ENCODE measurements around the gene DNAJB1.

DNAJB1 gene

DNA sequence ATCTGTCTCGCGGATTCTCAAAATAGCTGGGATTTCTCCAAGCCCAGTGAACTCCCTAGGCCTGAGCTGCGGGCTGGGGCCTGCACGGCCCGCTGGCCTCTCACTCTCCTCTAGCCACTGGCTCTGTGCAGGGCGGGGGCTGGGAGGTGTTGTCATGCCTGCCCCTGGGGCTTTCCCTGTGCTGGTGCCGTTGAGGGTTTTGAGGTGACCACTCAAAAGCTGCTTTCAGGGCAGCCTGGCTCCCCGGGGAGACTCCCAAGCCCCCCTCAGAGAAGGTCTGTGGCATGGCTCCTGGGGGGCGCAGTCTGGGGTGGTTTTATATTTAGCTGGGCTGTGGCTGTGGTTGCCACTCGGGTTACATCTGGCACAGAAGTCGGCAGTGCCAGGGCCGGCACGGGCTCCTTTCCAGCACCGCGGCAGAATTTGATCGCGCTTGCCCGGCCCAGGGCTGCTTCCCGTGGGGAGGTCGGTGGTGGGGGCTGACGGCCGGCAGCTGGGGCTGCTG, 43.7 kb upstream of the DNAJB1 start:
- H3K9me3 ChIP-seq (ENCODE audit: control insufficient read depth in 2 of 2, low read length in 2 of 2): no peaks in the 10 kb centered on the region
- H3K27ac ChIP-seq (ENCODE audit: low read depth in 2 of 2, low read length in 2 of 2): no peak overlapping the region
- peaks cover 7 to 10% of the 10 kb centered on the region in 2 donors for H3K36me3 ChIP-seq (ENCODE audit: control insufficient read depth in 2 of 2, insufficient read depth in 2 of 2, low read length in 2 of 2)
- no peaks in the 10 kb centered on the region for H3K27me3 ChIP-seq (ENCODE audit: control insufficient read depth in 2 of 2, insufficient read depth in 2 of 2, low read length in 2 of 2)
- no peaks in the 10 kb centered on the region for H3K4me1 ChIP-seq (ENCODE audit: control insufficient read depth in 2 of 2, insufficient read depth in 2 of 2, low read length in 2 of 2)
- no peak overlapping the region for H3K9ac ChIP-seq (ENCODE audit: low read depth in 1 of 2, low read length in 2 of 2)
- H3K4me3 ChIP-seq (ENCODE audit: low read length in 2 of 2): no peak overlapping the region

DNA sequence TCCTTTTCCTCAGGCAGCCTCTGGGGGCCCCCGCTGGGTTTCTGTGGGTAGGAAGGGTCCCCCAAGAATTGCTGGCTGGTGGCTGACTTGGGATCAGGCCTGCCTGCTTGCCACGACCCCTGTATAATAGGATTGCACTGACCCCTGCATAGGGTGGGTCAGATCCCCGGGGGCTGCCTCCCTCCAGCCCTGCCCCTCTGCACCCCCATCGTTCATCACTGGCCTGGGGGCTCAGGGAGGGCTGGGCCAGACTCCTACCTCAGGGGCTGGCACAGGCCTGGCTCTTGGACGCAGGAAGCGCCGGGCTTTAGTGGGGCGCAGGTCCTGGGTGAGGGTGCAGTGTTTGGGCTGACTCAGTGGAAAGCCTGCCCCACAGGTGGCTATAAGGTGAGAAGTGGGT, 43.1 kb upstream of the DNAJB1 start:
- no peaks in the 10 kb centered on the region for H3K9me3 ChIP-seq (ENCODE audit: control insufficient read depth in 2 of 2, low read length in 2 of 2)
- H3K4me1 ChIP-seq (ENCODE audit: control insufficient read depth in 2 of 2, insufficient read depth in 2 of 2, low read length in 2 of 2): peaks cover 2 to 4% of the 10 kb centered on the region in 2 donors
- no peaks in the 10 kb centered on the region for H3K27me3 ChIP-seq (ENCODE audit: control insufficient read depth in 2 of 2, insufficient read depth in 2 of 2, low read length in 2 of 2)
- H3K9ac ChIP-seq (ENCODE audit: low read depth in 1 of 2, low read length in 2 of 2): no peak overlapping the region
- no peak overlapping the region for H3K27ac ChIP-seq (ENCODE audit: low read depth in 2 of 2, low read length in 2 of 2)
- peaks cover 5 to 8% of the 10 kb centered on the region in 2 donors for H3K36me3 ChIP-seq (ENCODE audit: control insufficient read depth in 2 of 2, insufficient read depth in 2 of 2, low read length in 2 of 2)
- no peak overlapping the region for H3K4me3 ChIP-seq (ENCODE audit: low read length in 2 of 2)

DNA sequence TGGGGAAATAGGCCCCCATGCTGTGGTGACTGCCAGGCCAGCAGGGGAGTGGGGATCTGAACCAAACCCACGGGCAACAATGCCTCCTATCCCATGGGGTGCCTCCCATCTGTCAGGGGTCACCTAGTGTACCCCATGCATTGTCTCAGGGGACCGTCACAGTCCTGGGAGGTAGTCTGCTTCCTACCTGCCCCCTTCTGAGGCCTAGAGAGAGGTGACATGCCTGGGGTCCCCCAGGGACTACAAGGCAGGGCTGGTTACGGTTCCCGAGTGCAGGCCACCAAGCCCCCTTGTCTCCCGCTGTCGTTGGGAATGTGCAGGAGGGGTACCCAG, 42.5 kb upstream of the DNAJB1 start:
- peaks cover 4 to 5% of the 10 kb centered on the region in 2 donors for H3K36me3 ChIP-seq (ENCODE audit: control insufficient read depth in 2 of 2, insufficient read depth in 2 of 2, low read length in 2 of 2)
- H3K9me3 ChIP-seq (ENCODE audit: control insufficient read depth in 2 of 2, low read length in 2 of 2): no peaks in the 10 kb centered on the region
- no peak overlapping the region for H3K9ac ChIP-seq (ENCODE audit: low read depth in 1 of 2, low read length in 2 of 2)
- H3K4me1 ChIP-seq (ENCODE audit: control insufficient read depth in 2 of 2, insufficient read depth in 2 of 2, low read length in 2 of 2): peaks cover 2 to 4% of the 10 kb centered on the region in 2 donors
- H3K4me3 ChIP-seq (ENCODE audit: low read length in 2 of 2): no peak overlapping the region
- H3K27ac ChIP-seq (ENCODE audit: low read depth in 2 of 2, low read length in 2 of 2): no peak overlapping the region
- H3K27me3 ChIP-seq (ENCODE audit: control insufficient read depth in 2 of 2, insufficient read depth in 2 of 2, low read length in 2 of 2): no peaks in the 10 kb centered on the region

DNA sequence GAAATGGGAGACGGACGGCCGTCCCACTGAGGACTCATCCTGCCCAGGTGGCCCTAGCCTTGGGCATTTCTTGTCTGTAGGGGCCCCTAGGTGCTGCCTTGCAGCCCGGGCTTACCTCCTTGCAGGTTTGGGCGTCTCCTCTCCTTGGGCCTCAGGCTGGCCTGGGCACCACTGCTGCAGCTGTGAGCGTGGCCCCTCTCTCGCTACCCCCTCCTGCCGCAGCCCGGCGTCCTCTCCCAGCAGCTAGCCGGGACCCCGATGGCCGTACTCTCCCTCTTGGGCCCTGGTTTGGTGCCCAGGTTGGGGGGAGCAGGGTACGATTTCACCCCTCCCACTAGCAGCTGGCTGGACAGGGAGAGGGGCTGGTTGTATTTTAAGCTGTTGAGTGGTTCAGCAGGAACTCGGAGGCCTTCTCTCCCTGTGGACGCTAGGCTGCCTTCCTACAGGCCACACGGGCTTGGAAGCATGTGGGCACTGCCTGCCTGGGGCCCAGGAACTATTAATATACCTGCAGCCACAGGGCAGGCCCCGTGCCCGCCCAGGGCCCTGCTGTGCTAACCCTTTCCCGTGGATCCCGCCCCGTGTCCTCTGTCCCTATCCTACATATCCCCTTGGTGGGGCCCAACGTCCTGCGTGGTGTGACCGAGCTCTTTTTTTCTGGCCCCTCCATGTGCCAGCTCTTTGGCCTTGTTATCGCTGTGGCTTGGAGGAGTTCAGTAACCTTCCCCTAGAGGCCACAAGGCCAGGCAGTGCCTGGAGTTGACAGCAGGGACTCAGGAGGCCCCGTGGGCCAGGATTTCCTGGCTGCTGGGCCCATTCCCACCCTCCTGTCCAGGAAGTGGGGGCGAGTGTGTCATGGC, 41.9 kb upstream of the DNAJB1 start:
- Histone ChIP-seq H3K9me3 (ENCODE audit: control insufficient read depth in 2 of 2, low read length in 2 of 2) (no peaks in the 10 kb centered on the region), H3K36me3 (ENCODE audit: control insufficient read depth in 2 of 2, insufficient read depth in 2 of 2, low read length in 2 of 2) (peaks cover 4 to 5% of the 10 kb centered on the region in 2 donors), H3K27ac (ENCODE audit: low read depth in 2 of 2, low read length in 2 of 2) (no peak overlapping the region), H3K4me1 (ENCODE audit: control insufficient read depth in 2 of 2, insufficient read depth in 2 of 2, low read length in 2 of 2) (peaks cover 2 to 4% of the 10 kb centered on the region in 2 donors), H3K9ac (ENCODE audit: low read depth in 1 of 2, low read length in 2 of 2) (no peak overlapping the region), H3K4me3 (ENCODE audit: low read length in 2 of 2) (no peak overlapping the region), H3K27me3 (ENCODE audit: control insufficient read depth in 2 of 2, insufficient read depth in 2 of 2, low read length in 2 of 2) (no peaks in the 10 kb centered on the region)

DNA sequence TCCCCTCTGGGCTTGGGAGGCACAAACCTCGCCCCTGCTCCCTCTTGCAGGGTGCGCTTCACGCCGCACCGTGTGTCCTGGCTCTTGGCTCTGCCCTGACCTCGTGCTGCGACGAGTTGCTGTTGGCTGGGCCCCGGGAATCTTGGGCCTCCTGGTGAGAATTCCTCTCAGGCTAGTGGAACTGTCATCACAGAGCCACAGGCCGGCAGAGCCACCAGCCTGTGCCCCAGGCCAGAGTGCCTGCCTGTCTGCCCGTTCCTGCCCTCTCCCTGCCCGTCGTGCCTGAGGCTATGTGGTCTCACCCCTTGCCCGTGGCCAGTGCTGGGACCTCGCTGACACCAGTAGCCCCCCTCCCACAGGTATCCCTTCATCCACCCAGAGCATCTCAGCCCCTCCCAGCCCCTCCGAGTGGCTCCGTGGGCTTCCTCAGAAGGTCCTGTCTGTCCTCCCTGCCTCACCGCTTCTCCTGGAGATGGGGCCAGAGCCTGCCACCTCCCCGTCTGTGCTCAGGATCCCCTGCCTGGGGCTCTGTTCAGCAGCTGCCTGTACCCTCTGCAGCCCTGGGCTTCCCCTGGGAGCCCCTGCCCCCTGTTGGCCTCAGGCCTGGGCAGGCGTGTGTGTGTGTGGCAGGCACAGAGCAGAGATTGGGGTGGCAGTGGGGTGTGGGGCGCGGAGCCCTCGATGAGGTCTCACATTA, 40.3 kb upstream of the DNAJB1 start:
- Histone ChIP-seq H3K36me3 (ENCODE audit: control insufficient read depth in 2 of 2, insufficient read depth in 2 of 2, low read length in 2 of 2) (peaks cover 0 to 1% of the 10 kb centered on the region in 2 donors), H3K9me3 (ENCODE audit: control insufficient read depth in 2 of 2, low read length in 2 of 2) (no peaks in the 10 kb centered on the region), H3K4me3 (ENCODE audit: low read length in 2 of 2) (no peak overlapping the region), H3K27me3 (ENCODE audit: control insufficient read depth in 2 of 2, insufficient read depth in 2 of 2, low read length in 2 of 2) (no peaks in the 10 kb centered on the region), H3K9ac (ENCODE audit: low read depth in 1 of 2, low read length in 2 of 2) (no peak overlapping the region), H3K4me1 (ENCODE audit: control insufficient read depth in 2 of 2, insufficient read depth in 2 of 2, low read length in 2 of 2) (peaks cover 2 to 6% of the 10 kb centered on the region in 2 donors), H3K27ac (ENCODE audit: low read depth in 2 of 2, low read length in 2 of 2) (no peak overlapping the region)

DNA sequence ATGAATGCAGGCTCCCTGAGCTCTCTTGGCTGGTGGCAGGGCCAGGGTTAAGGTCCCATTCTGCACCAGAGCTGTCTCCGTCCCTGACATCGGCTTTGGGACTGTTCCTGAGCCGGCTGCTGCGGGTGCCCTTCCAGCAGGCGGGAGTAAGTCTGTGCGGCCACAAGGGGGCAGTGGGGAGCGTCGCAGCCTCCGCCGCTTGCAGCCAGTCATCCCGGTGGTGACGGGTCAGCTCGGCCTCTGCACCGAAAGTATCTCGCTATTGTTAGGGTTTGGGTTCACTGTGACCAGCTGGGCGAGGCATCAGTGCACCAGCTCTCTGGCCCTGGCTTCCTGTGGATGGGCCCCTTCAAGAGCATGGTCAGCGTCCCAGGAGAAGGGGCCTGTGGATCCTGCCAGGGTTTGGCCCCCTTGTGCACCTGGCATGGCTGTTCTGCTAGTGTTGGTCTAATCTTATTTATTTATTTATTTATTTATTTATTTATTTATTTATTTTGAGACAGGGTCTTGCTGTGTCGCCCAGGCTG, 38.5 kb upstream of the DNAJB1 start:
- H3K9ac ChIP-seq (ENCODE audit: low read depth in 1 of 2, low read length in 2 of 2): no peak overlapping the region

DNA sequence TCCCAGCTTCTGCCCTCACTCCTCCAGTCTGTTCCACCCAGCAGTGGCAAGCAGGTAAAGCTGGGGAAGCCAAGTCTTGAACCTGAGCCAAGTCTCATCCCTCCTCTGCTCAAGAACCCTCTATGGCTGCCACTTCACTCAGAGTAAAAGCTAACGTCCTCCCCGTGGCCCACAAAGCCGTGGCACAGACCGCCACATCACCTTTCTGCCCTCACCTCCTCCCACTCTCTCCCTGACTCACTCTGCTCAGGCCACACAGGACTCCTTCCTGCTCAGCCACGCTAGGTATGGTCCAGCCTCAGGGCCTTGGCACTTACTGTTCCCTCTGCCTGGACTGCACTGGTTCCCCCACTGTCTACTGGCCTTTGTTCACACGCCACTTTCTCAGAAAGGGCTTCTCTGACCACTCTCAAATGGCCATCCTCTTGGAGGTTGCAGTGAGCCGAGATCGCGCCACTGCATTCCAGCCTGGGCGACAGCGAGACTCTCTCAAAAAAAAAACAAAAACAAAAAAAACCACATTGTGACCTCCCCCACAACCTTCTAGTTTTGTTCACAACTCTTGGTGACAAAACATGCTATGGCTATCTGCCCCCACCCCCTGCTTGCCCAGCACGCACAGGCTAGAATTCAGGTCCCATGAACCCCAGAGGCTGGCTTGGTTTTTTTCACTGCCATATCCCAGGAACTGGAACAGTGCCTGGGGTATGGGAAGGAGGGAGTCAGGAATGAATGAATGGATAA, 37.9 kb upstream of the DNAJB1 start:
- Histone ChIP-seq H3K9me3 (ENCODE audit: control insufficient read depth in 2 of 2, low read length in 2 of 2) (no peaks in the 10 kb centered on the region), H3K4me1 (ENCODE audit: control insufficient read depth in 2 of 2, insufficient read depth in 2 of 2, low read length in 2 of 2) (peaks cover 6 to 7% of the 10 kb centered on the region in 2 donors), H3K4me3 (ENCODE audit: low read length in 2 of 2) (no peak overlapping the region), H3K27me3 (ENCODE audit: control insufficient read depth in 2 of 2, insufficient read depth in 2 of 2, low read length in 2 of 2) (no peaks in the 10 kb centered on the region), H3K27ac (ENCODE audit: low read depth in 2 of 2, low read length in 2 of 2) (no peak overlapping the region), H3K9ac (ENCODE audit: low read depth in 1 of 2, low read length in 2 of 2) (no peak overlapping the region), H3K36me3 (ENCODE audit: control insufficient read depth in 2 of 2, insufficient read depth in 2 of 2, low read length in 2 of 2) (peaks cover 0 to 2% of the 10 kb centered on the region in 2 donors)

More for the DNA sequence above, 38.5 kb upstream of the DNAJB1 start:
- Histone ChIP-seq H3K36me3 (ENCODE audit: control insufficient read depth in 2 of 2, insufficient read depth in 2 of 2, low read length in 2 of 2) (peaks cover 0 to 2% of the 10 kb centered on the region in 2 donors), H3K27me3 (ENCODE audit: control insufficient read depth in 2 of 2, insufficient read depth in 2 of 2, low read length in 2 of 2) (no peaks in the 10 kb centered on the region), H3K27ac (ENCODE audit: low read depth in 2 of 2, low read length in 2 of 2) (no peak overlapping the region), H3K4me1 (ENCODE audit: control insufficient read depth in 2 of 2, insufficient read depth in 2 of 2, low read length in 2 of 2) (peaks cover 2 to 6% of the 10 kb centered on the region in 2 donors), H3K4me3 (ENCODE audit: low read length in 2 of 2) (peak overlapping the region; percentile 24 to 54), H3K9me3 (ENCODE audit: control insufficient read depth in 2 of 2, low read length in 2 of 2) (no peaks in the 10 kb centered on the region)

DNA sequence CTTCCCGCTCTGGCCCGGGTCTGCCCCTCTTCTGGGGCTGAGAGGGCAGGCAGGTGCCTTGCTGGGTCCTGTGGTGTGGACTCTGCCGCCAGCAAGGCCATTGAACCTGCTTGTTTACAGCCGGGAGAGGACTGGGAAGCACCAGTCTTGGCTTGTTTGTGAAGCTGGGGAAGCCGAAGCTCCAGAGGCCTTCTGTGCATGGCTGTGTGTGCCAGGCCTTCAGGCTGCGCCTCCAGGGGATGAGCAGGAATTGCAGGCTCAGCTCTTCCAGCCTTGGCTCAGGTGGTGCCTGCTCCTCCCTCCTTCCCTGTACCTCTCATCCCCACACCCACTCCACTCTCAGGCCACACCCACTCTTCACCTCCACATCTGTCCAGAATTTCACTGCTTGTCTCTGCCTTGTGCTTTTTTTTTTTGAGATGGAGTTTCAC, 36.2 kb upstream of the DNAJB1 start:
- no peak overlapping the region for H3K27ac ChIP-seq (ENCODE audit: low read depth in 2 of 2, low read length in 2 of 2)
- no peaks in the 10 kb centered on the region for H3K27me3 ChIP-seq (ENCODE audit: control insufficient read depth in 2 of 2, insufficient read depth in 2 of 2, low read length in 2 of 2)
- H3K9ac ChIP-seq (ENCODE audit: low read depth in 1 of 2, low read length in 2 of 2): no peak overlapping the region
- H3K4me3 ChIP-seq (ENCODE audit: low read length in 2 of 2): no peak overlapping the region
- peaks cover 0 to 2% of the 10 kb centered on the region in 2 donors for H3K36me3 ChIP-seq (ENCODE audit: control insufficient read depth in 2 of 2, insufficient read depth in 2 of 2, low read length in 2 of 2)
- H3K9me3 ChIP-seq (ENCODE audit: control insufficient read depth in 2 of 2, low read length in 2 of 2): no peaks in the 10 kb centered on the region
- peaks cover 6 to 17% of the 10 kb centered on the region in 2 donors for H3K4me1 ChIP-seq (ENCODE audit: control insufficient read depth in 2 of 2, insufficient read depth in 2 of 2, low read length in 2 of 2)

DNA sequence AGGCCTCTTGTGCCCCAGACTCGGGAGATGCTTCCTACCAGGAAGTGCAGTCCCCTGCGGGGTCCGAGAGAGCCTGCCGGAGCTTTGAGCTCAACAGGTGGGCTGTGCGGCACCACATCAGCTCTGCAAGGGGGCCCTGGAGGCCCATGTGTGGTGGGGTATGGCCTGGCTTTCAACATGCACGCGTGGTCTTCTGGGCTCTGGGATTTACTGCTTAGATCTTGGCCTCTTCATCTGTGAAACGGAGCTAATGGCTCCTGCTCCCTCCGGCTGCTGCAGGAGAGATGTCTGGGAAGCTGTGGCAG, 35.7 kb upstream of the DNAJB1 start:
- H3K4me3 ChIP-seq (ENCODE audit: low read length in 2 of 2): no peak overlapping the region
- no peaks in the 10 kb centered on the region for H3K9me3 ChIP-seq (ENCODE audit: control insufficient read depth in 2 of 2, low read length in 2 of 2)
- peaks cover 0 to 4% of the 10 kb centered on the region in 2 donors for H3K36me3 ChIP-seq (ENCODE audit: control insufficient read depth in 2 of 2, insufficient read depth in 2 of 2, low read length in 2 of 2)
- peaks cover 6 to 17% of the 10 kb centered on the region in 2 donors for H3K4me1 ChIP-seq (ENCODE audit: control insufficient read depth in 2 of 2, insufficient read depth in 2 of 2, low read length in 2 of 2)
- H3K9ac ChIP-seq (ENCODE audit: low read depth in 1 of 2, low read length in 2 of 2): no peak overlapping the region
- no peak overlapping the region for H3K27ac ChIP-seq (ENCODE audit: low read depth in 2 of 2, low read length in 2 of 2)
- no peaks in the 10 kb centered on the region for H3K27me3 ChIP-seq (ENCODE audit: control insufficient read depth in 2 of 2, insufficient read depth in 2 of 2, low read length in 2 of 2)

All from mucosa of rectum (tissue), 2 donors.